ENCODE measurements around the gene RAD23B. TPM values are rescaled to one million over a fixed set of nuclear protein-coding genes. Genes with fewer than 3 reads are reported as not detected.

Gene RAD23B
- total and polyA plus RNA-seq, 4 experiments from 2014 or later = 8.1 to 54.2 (median 30.8) TPM

DNA sequence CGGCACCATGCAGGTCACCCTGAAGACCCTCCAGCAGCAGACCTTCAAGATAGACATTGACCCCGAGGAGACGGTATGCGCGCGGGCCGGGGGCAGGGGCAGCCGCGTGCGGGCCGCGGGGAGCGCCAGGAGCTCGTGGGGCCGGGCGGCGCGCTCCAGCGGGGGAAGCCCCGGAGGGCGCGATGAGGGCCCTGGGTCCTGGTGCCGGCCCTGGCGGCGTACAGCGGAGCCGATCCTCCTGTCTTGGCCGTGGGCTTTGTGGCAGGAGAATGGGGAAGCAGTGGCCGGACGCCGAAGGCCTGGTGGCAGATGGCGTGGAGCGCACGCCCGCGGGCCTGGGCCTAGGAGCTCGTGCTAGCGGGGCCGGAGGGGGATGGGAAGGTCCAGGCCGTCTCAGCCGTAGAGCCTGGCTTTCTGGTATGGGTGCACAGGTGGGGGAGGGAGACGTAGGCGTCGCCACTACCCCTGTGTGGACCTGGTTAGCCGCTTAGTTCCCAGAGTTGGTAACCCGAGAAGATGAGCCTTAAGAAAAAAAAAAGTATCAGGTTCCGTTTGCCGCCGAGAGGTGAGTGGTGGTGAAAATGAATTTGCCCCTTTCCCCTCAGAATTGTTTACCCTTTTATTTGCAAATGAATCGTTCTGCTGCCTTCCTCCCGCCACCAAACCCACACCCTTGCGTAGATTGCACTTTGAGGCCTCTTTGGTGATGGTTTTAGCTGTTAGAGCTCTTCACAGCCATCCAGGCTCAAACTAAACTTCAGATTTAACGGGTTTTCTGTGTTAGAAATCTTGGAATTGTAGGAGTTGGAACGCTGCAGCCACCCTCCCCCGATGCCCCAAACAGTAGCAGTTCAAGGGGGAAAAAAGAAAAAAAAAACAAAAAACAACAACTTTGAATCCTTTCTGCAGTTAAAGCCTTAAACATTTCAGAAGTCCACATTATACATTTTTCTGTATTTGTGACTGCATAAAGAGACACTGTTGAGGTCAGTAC lies 841 bp downstream of the RAD23B start:
- H3K27ac ChIP-seq (ENCODE audit: low read depth, low read length) = peak overlapping the region; percentile 91
- H3K4me3 ChIP-seq (ENCODE audit: low read length in 2 of 2) = peak overlapping the region; percentile 66 to 85
- CTCF ChIA-PET (ENCODE audit: partially characterized antibody) = interaction anchor here (2.7 kb wide), 1 partner anchor 58 kb away, joined by 10 read pairs; no protein-coding TSS in a partner anchor
- H3K9me3 Mint-ChIP-seq = no peaks in the 10 kb centered on the region
- no peaks in the 10 kb centered on the region for H3K36me3 ChIP-seq (ENCODE audit: insufficient read depth, low read length)
- peaks cover 53% of the 10 kb centered on the region for H3K4me1 ChIP-seq (ENCODE audit: insufficient read depth, low read length)
- H3K27me3 Mint-ChIP-seq = no peaks in the 10 kb centered on the region
- peaks cover 32 to 65% (median 42%) of the 10 kb centered on the region in 4 donors for H3K4me1 Mint-ChIP-seq
- H3K27ac Mint-ChIP-seq = peak overlapping the region; percentile 92 to 98 (median 95)
- peaks cover 0 to 10% of the 10 kb centered on the region in 2 donors for H3K36me3 Mint-ChIP-seq
- POLR2A ChIA-PET (ENCODE audit: partially characterized antibody) = interaction anchor here (0.6 to 2.2 kb wide), 11 partner anchors 8 to 146 kb away, joined by 3 to 11 read pairs (median 4); no protein-coding TSS in a partner anchor
- intact Hi-C loops (cut with micrococcal nuclease) = loop anchor here (1.0 to 5.0 kb wide), 7 partner anchors 15 to 1833 kb away; partner anchors contain the start of genes ABITRAM, CTNNAL1, ELP1 and TMEM245
- DNase-seq = peak; percentile 66 to 78 (median 71)
- H3K27me3 ChIP-seq (ENCODE audit: insufficient read depth, low read length) = no peaks in the 10 kb centered on the region
- H3K9me3 ChIP-seq (ENCODE audit: control insufficient read depth in 1 of 2, low read length in 2 of 2) = no peaks in the 10 kb centered on the region
- H3K4me3 Mint-ChIP-seq = peak overlapping the region; percentile 93 to 99 (median 96)

DNA sequence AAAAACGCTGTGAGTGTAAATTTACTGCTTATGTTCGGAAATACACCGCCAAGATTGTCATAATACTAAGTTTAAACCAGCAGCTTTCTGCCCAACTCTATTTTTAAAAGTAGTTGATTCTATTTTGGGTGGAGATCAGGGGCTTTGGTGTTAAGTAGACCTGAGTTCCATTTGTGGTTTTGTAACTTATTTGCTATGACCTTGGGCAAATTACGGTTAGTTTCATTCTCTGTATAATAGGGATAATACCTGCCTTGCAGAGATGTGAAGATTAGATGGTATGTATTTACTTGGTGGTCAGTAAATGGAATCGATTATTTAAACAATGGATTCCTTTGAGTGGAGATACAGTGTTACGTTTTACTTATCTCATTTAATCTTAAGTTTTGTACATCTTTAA lies 1.6 kb downstream of the RAD23B start:
- Histone ChIP-seq H3K9me3 (ENCODE audit: control insufficient read depth in 1 of 2, low read length in 2 of 2) (no peaks in the 10 kb centered on the region), H3K27ac (ENCODE audit: low read depth, low read length) (peak overlapping the region; percentile 91), H3K36me3 (ENCODE audit: insufficient read depth, low read length) (no peaks in the 10 kb centered on the region), H3K4me3 (ENCODE audit: low read length in 2 of 2) (peak overlapping the region; percentile 66 to 85), H3K4me1 (ENCODE audit: insufficient read depth, low read length) (peaks cover 59% of the 10 kb centered on the region), H3K27me3 (ENCODE audit: insufficient read depth, low read length) (no peaks in the 10 kb centered on the region)
- Mint-ChIP-seq H3K9me3 (no peaks in the 10 kb centered on the region), H3K4me3 (peak overlapping the region; percentile 93 to 99 (median 96)), H3K27me3 (no peaks in the 10 kb centered on the region), H3K4me1 (peaks cover 36 to 72% (median 49%) of the 10 kb centered on the region in 4 donors), H3K27ac (peak overlapping the region; percentile 92 to 98 (median 95)), H3K36me3 (peaks cover 0 to 10% of the 10 kb centered on the region in 2 donors)
- ChIA-PET POLR2A (ENCODE audit: partially characterized antibody) (interaction anchor here (2.0 kb wide), 1 partner anchor 13 kb away, joined by 11 read pairs; no protein-coding TSS in a partner anchor), CTCF (ENCODE audit: partially characterized antibody) (interaction anchor here (2.7 kb wide), 1 partner anchor 57 kb away, joined by 10 read pairs; no protein-coding TSS in a partner anchor)
- intact Hi-C loops (cut with micrococcal nuclease) = loop anchor here (1.0 to 5.0 kb wide), 5 partner anchors 38 to 1833 kb away; partner anchors contain the start of genes CTNNAL1, TMEM245 and TMEM38B
- no peak for DNase-seq

DNA sequence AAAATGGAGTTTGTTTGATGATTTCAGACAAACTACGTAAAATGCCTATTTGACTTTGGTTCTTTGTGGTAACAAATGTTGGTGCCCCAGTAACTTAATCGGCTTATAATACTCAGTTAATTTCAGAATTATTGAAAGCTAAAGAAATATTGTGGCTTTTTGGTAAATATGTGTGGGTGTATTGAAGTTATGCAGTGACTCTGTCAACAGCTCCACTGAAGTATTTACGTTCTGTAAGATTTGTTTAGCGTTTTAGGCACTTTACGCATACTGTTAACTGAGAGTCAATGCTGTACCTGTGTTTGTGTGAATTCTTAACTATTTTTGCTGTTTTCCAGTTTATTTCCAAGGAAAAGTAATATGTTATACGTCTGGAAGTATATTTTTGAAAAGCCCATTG lies 2.2 kb downstream of the RAD23B start:
- Mint-ChIP-seq H3K4me3 (peak overlapping the region; percentile 93 to 99 (median 96)), H3K27ac (peak overlapping the region in 6 of 7 donors; percentile 19 to 98 (median 93)), H3K36me3 (peaks cover 0 to 10% of the 10 kb centered on the region in 2 donors), H3K4me1 (peaks cover 43 to 78% (median 56%) of the 10 kb centered on the region in 4 donors), H3K9me3 (no peaks in the 10 kb centered on the region), H3K27me3 (no peaks in the 10 kb centered on the region)
- H3K4me3 ChIP-seq (ENCODE audit: low read length in 2 of 2) = peak overlapping the region; percentile 20 to 85
- DNase-seq = no peak
- intact Hi-C loops (cut with micrococcal nuclease) = no loop called here
- CTCF ChIA-PET (ENCODE audit: partially characterized antibody) = interaction anchor here (1.8 to 2.7 kb wide), 2 partner anchors 20 to 56 kb away, joined by 6 to 10 read pairs; no protein-coding TSS in a partner anchor
- H3K9me3 ChIP-seq (ENCODE audit: control insufficient read depth in 1 of 2, low read length in 2 of 2) = no peaks in the 10 kb centered on the region
- no peaks in the 10 kb centered on the region for H3K36me3 ChIP-seq (ENCODE audit: insufficient read depth, low read length)
- H3K4me1 ChIP-seq (ENCODE audit: insufficient read depth, low read length) = peaks cover 66% of the 10 kb centered on the region
- H3K27ac ChIP-seq (ENCODE audit: low read depth, low read length) = no peak overlapping the region
- H3K27me3 ChIP-seq (ENCODE audit: insufficient read depth, low read length) = no peaks in the 10 kb centered on the region
- POLR2A ChIA-PET (ENCODE audit: partially characterized antibody) = no interaction called here

DNA sequence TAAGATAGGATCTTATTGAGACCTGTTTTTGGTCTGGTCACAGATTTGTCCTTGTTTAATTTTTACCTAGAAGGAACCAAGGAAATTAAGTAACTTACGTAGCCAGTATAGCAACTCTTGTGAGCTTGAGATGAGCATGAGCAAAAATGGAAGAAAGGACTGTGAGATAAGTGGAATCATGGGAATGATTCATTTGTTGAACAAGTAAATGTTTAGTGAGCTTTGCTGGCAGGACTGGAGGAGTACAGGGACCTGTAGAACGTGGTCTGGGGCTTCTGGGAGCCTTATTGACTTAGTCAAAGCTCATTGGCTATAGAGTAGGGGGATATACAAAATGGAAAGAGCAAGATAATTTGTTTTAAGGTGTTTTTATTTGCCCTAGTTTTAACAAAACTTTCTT lies 3.0 kb downstream of the RAD23B start:
- Histone ChIP-seq H3K4me1 (ENCODE audit: insufficient read depth, low read length) (peaks cover 73% of the 10 kb centered on the region), H3K4me3 (ENCODE audit: low read length in 2 of 2) (no peak overlapping the region), H3K27me3 (ENCODE audit: insufficient read depth, low read length) (no peaks in the 10 kb centered on the region), H3K9me3 (ENCODE audit: control insufficient read depth in 1 of 2, low read length in 2 of 2) (no peaks in the 10 kb centered on the region), H3K36me3 (ENCODE audit: insufficient read depth, low read length) (no peaks in the 10 kb centered on the region), H3K27ac (ENCODE audit: low read depth, low read length) (no peak overlapping the region)
- H3K9me3 Mint-ChIP-seq = no peaks in the 10 kb centered on the region
- ChIA-PET POLR2A (ENCODE audit: partially characterized antibody) (no interaction called here), CTCF (ENCODE audit: partially characterized antibody) (interaction anchor here (1.8 kb wide), 1 partner anchor 19 kb away, joined by 6 read pairs; no protein-coding TSS in a partner anchor)
- no peaks in the 10 kb centered on the region for H3K27me3 Mint-ChIP-seq
- intact Hi-C loops (cut with micrococcal nuclease) = no loop called here
- H3K27ac Mint-ChIP-seq = peak overlapping the region in 3 of 7 donors; percentile 36 to 43 (median 41)
- H3K4me3 Mint-ChIP-seq = peak overlapping the region; percentile 28 to 96 (median 70)
- H3K36me3 Mint-ChIP-seq = peaks cover 0 to 10% of the 10 kb centered on the region in 2 donors
- peaks cover 48 to 86% (median 61%) of the 10 kb centered on the region in 4 donors for H3K4me1 Mint-ChIP-seq
- DNase-seq = no peak

DNA sequence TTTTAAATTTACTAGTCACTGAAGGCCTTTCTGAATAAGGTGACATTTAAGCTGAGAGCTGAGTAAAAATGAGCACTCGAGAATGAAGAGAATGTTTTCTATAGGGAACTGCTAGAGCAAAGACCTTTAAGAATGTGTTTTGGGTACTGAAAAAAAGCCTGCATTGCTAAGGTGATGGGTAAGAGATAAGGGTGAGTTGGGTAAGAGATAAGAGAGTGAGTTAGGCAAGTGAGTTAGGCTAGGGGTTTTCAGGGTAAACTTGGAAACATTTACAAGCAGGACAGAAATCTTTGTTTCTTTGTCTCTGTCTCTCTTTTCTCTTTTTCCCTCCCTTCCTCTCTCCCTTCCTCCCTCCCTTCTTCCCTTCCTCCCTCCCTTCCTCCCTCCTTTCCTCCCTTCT lies 5.6 kb downstream of the RAD23B start:
- peaks cover 0 to 9% of the 10 kb centered on the region in 2 donors for H3K36me3 Mint-ChIP-seq
- intact Hi-C loops (cut with micrococcal nuclease) = no loop called here
- peaks cover 56 to 86% (median 69%) of the 10 kb centered on the region in 4 donors for H3K4me1 Mint-ChIP-seq
- peak overlapping the region in 3 of 7 donors; percentile 7 to 46 (median 12) for H3K27ac Mint-ChIP-seq
- POLR2A ChIA-PET (ENCODE audit: partially characterized antibody) = no interaction called here
- peak overlapping the region in 3 of 8 donors; percentile 23 to 41 (median 39) for H3K4me3 Mint-ChIP-seq
- no peak for DNase-seq
- H3K9me3 Mint-ChIP-seq = no peaks in the 10 kb centered on the region
- Histone ChIP-seq H3K36me3 (ENCODE audit: insufficient read depth, low read length) (no peaks in the 10 kb centered on the region), H3K27ac (ENCODE audit: low read depth, low read length) (no peak overlapping the region), H3K9me3 (ENCODE audit: control insufficient read depth in 1 of 2, low read length in 2 of 2) (no peaks in the 10 kb centered on the region), H3K4me3 (ENCODE audit: low read length in 2 of 2) (no peak overlapping the region), H3K4me1 (ENCODE audit: insufficient read depth, low read length) (peaks cover 93% of the 10 kb centered on the region), H3K27me3 (ENCODE audit: insufficient read depth, low read length) (no peaks in the 10 kb centered on the region)
- H3K27me3 Mint-ChIP-seq = no peaks in the 10 kb centered on the region
- CTCF ChIA-PET (ENCODE audit: partially characterized antibody) = no interaction called here

DNA sequence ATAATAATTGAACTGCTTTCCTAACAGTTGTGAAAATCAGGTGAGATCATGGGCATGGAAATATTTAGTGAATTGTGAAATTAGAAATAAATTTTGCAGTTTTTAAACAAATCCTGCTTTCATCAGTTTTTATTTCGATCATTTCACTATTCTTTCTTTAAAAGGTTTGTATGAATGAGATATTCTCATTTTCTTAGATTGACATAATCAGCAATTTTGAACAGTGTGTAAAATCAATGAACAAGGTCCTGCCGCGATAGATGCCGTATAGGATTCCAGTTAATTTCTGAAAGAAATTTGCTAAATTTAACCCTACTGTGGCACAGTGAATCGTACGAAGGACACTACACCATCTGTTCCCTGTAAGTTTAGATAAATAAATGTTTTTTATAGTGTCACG lies 7.5 kb downstream of the RAD23B start:
- H3K36me3 Mint-ChIP-seq = peaks cover 0 to 2% of the 10 kb centered on the region in 2 donors
- no peaks in the 10 kb centered on the region for H3K9me3 ChIP-seq (ENCODE audit: control insufficient read depth in 1 of 2, low read length in 2 of 2)
- H3K27ac Mint-ChIP-seq = no peak overlapping the region
- H3K4me1 Mint-ChIP-seq = peaks cover 64 to 86% (median 76%) of the 10 kb centered on the region in 4 donors
- H3K4me3 Mint-ChIP-seq = no peak overlapping the region
- no peaks in the 10 kb centered on the region for H3K27me3 Mint-ChIP-seq
- no peak overlapping the region for H3K4me3 ChIP-seq (ENCODE audit: low read length in 2 of 2)
- no peaks in the 10 kb centered on the region for H3K27me3 ChIP-seq (ENCODE audit: insufficient read depth, low read length)
- DNase-seq = no peak
- H3K36me3 ChIP-seq (ENCODE audit: insufficient read depth, low read length) = no peaks in the 10 kb centered on the region
- H3K27ac ChIP-seq (ENCODE audit: low read depth, low read length) = no peak overlapping the region
- H3K4me1 ChIP-seq (ENCODE audit: insufficient read depth, low read length) = peaks cover 98% of the 10 kb centered on the region
- POLR2A ChIA-PET (ENCODE audit: partially characterized antibody) = no interaction called here
- CTCF ChIA-PET (ENCODE audit: partially characterized antibody) = no interaction called here
- intact Hi-C loops (cut with micrococcal nuclease) = no loop called here
- no peaks in the 10 kb centered on the region for H3K9me3 Mint-ChIP-seq

Data from CD4-positive, alpha-beta memory T cell (primary cell).